A673 (cell line): ENCODE results near the gene GLMP. TPM values are rescaled to one million over a fixed set of nuclear protein-coding genes. Genes with fewer than 3 reads are reported as not detected.

ENCODE experiments used
- BruUV-seq: library from RNA; stranded (reverse); fragments of 400-500 nt; replicated peaks from 2 replicates; lab custom pipeline; 2021; lab: Mats Ljungman, UMichigan
- CTCF ChIA-PET: fragments of 300-600 bp; sonication (Branson Sonifier 250); formaldehyde crosslinking; loops from one replicate; lab custom pipeline; 2022; ENCODE audit warnings: antibody characterized with exemption; lab: Charles Lee
- POLR2A ChIA-PET: fragments of 300-600 bp; sonication (Branson Sonifier 250); formaldehyde crosslinking; loops from one replicate; lab custom pipeline; 2022; ENCODE audit warnings: antibody characterized with exemption; ENCODE audit not compliant: low non-redundant PET; lab: Charles Lee
- DNase-seq: peaks from one replicate; pipeline ENCODE4 v3.0.0-alpha.2; 2015; ENCODE audit warnings: low spot score
- H3K27ac ChIP-seq: fragments of 200-600 bp; sonication (generic); 2 replicates; pipeline ENCODE4 v1.5.1; 2016; ENCODE audit warnings: mixed run types, low read depth, mild to moderate bottlenecking, mixed read lengths, antibody characterized with exemption, low read length; ENCODE audit not compliant: poor library complexity, severe bottlenecking
- H3K27me3 ChIP-seq: fragments of 200-600 bp; sonication (generic); replicated peaks from 2 replicates; pipeline ENCODE4 v1.6.1; 2017; ENCODE audit warnings: mixed run types, low read depth, mild to moderate bottlenecking, mixed read lengths, antibody characterized with exemption, low read length; ENCODE audit not compliant: insufficient read depth, poor library complexity
- H3K36me3 ChIP-seq: fragments of 200-600 bp; sonication (generic); 2 replicates; pipeline ENCODE4 v1.6.1; 2016; ENCODE audit warnings: mixed run types, mild to moderate bottlenecking, mixed read lengths, antibody characterized with exemption, low read length; ENCODE audit not compliant: insufficient read depth, poor library complexity, severe bottlenecking
- H3K4me1 ChIP-seq: fragments of 200-600 bp; sonication (generic); 2 replicates; pipeline ENCODE4 v1.6.1; 2017; ENCODE audit warnings: mixed run types, mild to moderate bottlenecking, mixed read lengths, antibody characterized with exemption, low read length; ENCODE audit not compliant: insufficient read depth, poor library complexity, severe bottlenecking
- H3K4me3 ChIP-seq: fragments of 200-600 bp; sonication (generic); 2 replicates; pipeline ENCODE4 v1.5.1; 2016; ENCODE audit warnings: low read depth, mixed run types, mild to moderate bottlenecking, mixed read lengths, low read length; ENCODE audit not compliant: poor library complexity, severe bottlenecking
- H3K9me3 ChIP-seq: fragments of 200-600 bp; sonication (generic); 2 replicates; pipeline ENCODE4 v1.6.1; 2016; ENCODE audit warnings: mixed run types, low read depth, mild to moderate bottlenecking, mixed read lengths, antibody characterized with exemption, low read length; ENCODE audit not compliant: poor library complexity, severe bottlenecking
- CTCF ChIP-seq: fragments of 300-800, 200-600 bp; sonication (generic); conservative IDR thresholded peaks from 2 replicates; pipeline ENCODE4 v1.5.1; 2017; ENCODE audit warnings: low read depth, mild to moderate bottlenecking, antibody characterized with exemption, low read length, moderate library complexity, mixed read lengths
- EZH2 ChIP-seq: fragments of 200-600 bp; sonication (generic); IDR thresholded peaks from 2 replicates; pipeline ENCODE4 v1.6.1; 2017; ENCODE audit warnings: borderline replicate concordance, low read depth, mild to moderate bottlenecking, mixed read lengths, antibody characterized with exemption, low read length; ENCODE audit not compliant: poor library complexity, severe bottlenecking
- intact Hi-C: fragments of 100-400 bp; cut with micrococcal nuclease; formaldehyde crosslinking; loops from one replicate; pipeline ENCODE4 v1.10.0; 2022; ENCODE audit not compliant: unreplicated experiment
- total RNA-seq: library from RNA; stranded (reverse); gene quantifications from 2 replicates; pipeline ENCODE4 v1.2.3, GENCODE V29; 2021

GLMP gene
- total RNA-seq, 1 experiment from 2014 or later, result 30.3 TPM

- Histone ChIP-seq H3K9me3 (no peaks in the 10 kb centered on the region), H3K27me3 (no peaks in the 10 kb centered on the region), H3K36me3 (peaks cover 53% of the 10 kb centered on the region), H3K4me1 (no peaks in the 10 kb centered on the region), H3K4me3 (no peak overlapping the region), H3K27ac (no peak overlapping the region)
- no peak for TF ChIP-seq EZH2
- TF ChIP-seq CTCF, result no peak
- ChIA-PET POLR2A (no interaction called here), CTCF (no interaction called here)
- no TSS peak for BruUV-seq
- intact Hi-C loops, result no loop called here
- no peak for DNase-seq
Observed at GRCh38 chr1:156251527-156251926, 44.0 kb downstream of the GLMP start.

- Histone ChIP-seq H3K4me3 (no peak overlapping the region), H3K27ac (no peak overlapping the region), H3K27me3 (no peaks in the 10 kb centered on the region), H3K9me3 (no peaks in the 10 kb centered on the region), H3K4me1 (peaks cover 6% of the 10 kb centered on the region), H3K36me3 (peaks cover 45% of the 10 kb centered on the region)
- intact Hi-C loops, result no loop called here
- no TSS peak for BruUV-seq
- no peak for DNase-seq
- ChIA-PET POLR2A (no interaction called here), CTCF (no interaction called here)
- TF ChIP-seq CTCF (no peak), EZH2 (no peak)
Observed at GRCh38 chr1:156249593-156249992, 45.9 kb downstream of the GLMP start.

- ChIA-PET CTCF (no interaction called here), POLR2A (no interaction called here)
- Histone ChIP-seq H3K4me3 (no peak overlapping the region), H3K4me1 (peaks cover 6% of the 10 kb centered on the region), H3K9me3 (no peaks in the 10 kb centered on the region), H3K27me3 (no peaks in the 10 kb centered on the region), H3K36me3 (peaks cover 37% of the 10 kb centered on the region), H3K27ac (no peak overlapping the region)
- TF ChIP-seq CTCF, result no peak
- no peak for TF ChIP-seq EZH2
- no TSS peak for BruUV-seq
- DNase-seq, result no peak
- intact Hi-C loops, result no loop called here
Observed at GRCh38 chr1:156248323-156248683, 47.2 kb downstream of the GLMP start.
